Neural cell (in vitro differentiated cells): ENCODE data around the gene ARID3C. TPM values are rescaled to one million over a fixed set of nuclear protein-coding genes. Genes with fewer than 3 reads are reported as not detected.
A peak's percentile ranks its signal among the peaks of the same experiment; 100 is the strongest.

Source experiments
- H2AFZ ChIP-seq: fragments of 200-600, 300-800 bp; sonication (generic), shearing (Covaris generic); 2 replicates; pipeline ENCODE4 v1.6.0; 2014; ENCODE audit warnings: low read depth, mild to moderate bottlenecking, antibody characterized with exemption, low read length, moderate library complexity
- H3F3A ChIP-seq: fragments of 200-600 bp; shearing (Covaris generic); 2 replicates; pipeline ENCODE4 v1.6.1; 2016; ENCODE audit warnings: mild to moderate bottlenecking, moderate library complexity, mixed read lengths, antibody characterized with exemption, low read length; ENCODE audit not compliant: insufficient read depth, poor library complexity, severe bottlenecking
- H3K27ac ChIP-seq: fragments of 200-600, 300-800 bp; sonication (generic), shearing (Covaris generic); 2 replicates; pipeline ENCODE4 v1.5.1; 2014; ENCODE audit warnings: mild to moderate bottlenecking, low read length, moderate library complexity
- H3K27me3 ChIP-seq: fragments of 300-800, 200-600 bp; sonication (generic), shearing (Covaris generic); 2 replicates; pipeline ENCODE4 v1.6.0; 2014; ENCODE audit warnings: mild to moderate bottlenecking, low read depth, low read length, moderate library complexity; ENCODE audit not compliant: insufficient read depth
- H3K36me3 ChIP-seq: fragments of 300-800, 200-600 bp; sonication (generic), shearing (Covaris generic); 2 replicates; pipeline ENCODE4 v1.5.1; 2014; ENCODE audit warnings: mild to moderate bottlenecking, antibody characterized with exemption, low read length, moderate library complexity; ENCODE audit not compliant: insufficient read depth
- H3K4me2 ChIP-seq: fragments of 300-800, 200-600 bp; sonication (generic), shearing (Covaris generic); 2 replicates; pipeline ENCODE4 v1.6.0; 2014; ENCODE audit warnings: mild to moderate bottlenecking, low read length
- H3K4me3 ChIP-seq: fragments of 300-800, 200-600 bp; sonication (generic), shearing (Covaris generic); 2 replicates; pipeline ENCODE4 v1.5.1; 2014; ENCODE audit warnings: mild to moderate bottlenecking, low read length, moderate library complexity
- H3K79me2 ChIP-seq: fragments of 200-600 bp; shearing (Covaris generic); replicated peaks from 2 replicates; pipeline ENCODE4 v1.6.0; 2014; ENCODE audit warnings: mild to moderate bottlenecking, low read length, moderate library complexity; ENCODE audit not compliant: insufficient read depth
- H3K9ac ChIP-seq: fragments of 300-800, 200-600 bp; sonication (generic), shearing (Covaris generic); 2 replicates; pipeline ENCODE4 v1.6.1; 2016; ENCODE audit warnings: mild to moderate bottlenecking, low read length, mixed read lengths
- H3K9me2 ChIP-seq: fragments of 200-600 bp; shearing (Covaris generic); 2 replicates; pipeline ENCODE4 v1.6.1; 2016; ENCODE audit warnings: mild to moderate bottlenecking, low read length, mixed read lengths; ENCODE audit not compliant: insufficient read depth
- H3K9me3 ChIP-seq: fragments of 200-600, 300-800 bp; sonication (generic), shearing (Covaris generic); 2 replicates; pipeline ENCODE4 v1.6.1; 2016; ENCODE audit warnings: mild to moderate bottlenecking, mixed run types, low read length, moderate library complexity, mixed read lengths
- H4K20me1 ChIP-seq: fragments of 200-600 bp; shearing (Covaris generic); 2 replicates; pipeline ENCODE4 v1.6.1; 2016; ENCODE audit warnings: mild to moderate bottlenecking, mixed run types; ENCODE audit not compliant: insufficient read depth
- EP300 ChIP-seq: fragments of 450-650 bp; conservative IDR thresholded peaks from 2 replicates; pipeline ENCODE4 v1.6.1; 2014; ENCODE audit warnings: antibody characterized with exemption, mild to moderate bottlenecking, moderate library complexity; ENCODE audit not compliant: poor library complexity, severe bottlenecking
- EZH2 ChIP-seq: fragments of 200-600, 300-800 bp; shearing (Covaris generic), sonication (generic); IDR thresholded peaks from 2 replicates; pipeline ENCODE4 v1.6.1; 2014; ENCODE audit warnings: antibody characterized with exemption, low read length, borderline replicate concordance, mild to moderate bottlenecking; ENCODE audit not compliant: insufficient read depth, poor library complexity, severe bottlenecking
- MXI1 ChIP-seq: fragments of 450-650 bp; conservative IDR thresholded peaks from 2 replicates; pipeline ENCODE4 v1.6.1; 2014; ENCODE audit warnings: antibody characterized with exemption, mild to moderate bottlenecking; ENCODE audit not compliant: poor library complexity, severe bottlenecking
- POLR2AphosphoS5 ChIP-seq: IDR thresholded peaks from 2 replicates; pipeline ENCODE4 v1.6.1; 2012
- RAD21 ChIP-seq: fragments of 450-650 bp; conservative IDR thresholded peaks from 2 replicates; pipeline ENCODE4 v1.6.1; 2014; ENCODE audit warnings: antibody characterized with exemption, mild to moderate bottlenecking, moderate library complexity
- SMC3 ChIP-seq: fragments of 450-650 bp; conservative IDR thresholded peaks from 2 replicates; pipeline ENCODE4 v1.6.1; 2014; ENCODE audit warnings: antibody characterized with exemption, mild to moderate bottlenecking, moderate library complexity; ENCODE audit not compliant: poor library complexity
- TAF1 ChIP-seq: IDR thresholded peaks from 2 replicates; pipeline ENCODE4 v1.6.1; 2012; ENCODE audit warnings: low read depth
- polyA plus RNA-seq: library from polyadenylated mRNA; depleted of rRNA; stranded (reverse); fragments of >200 nt; gene quantifications from 2 replicates; pipeline ENCODE4 v1.2.3, GENCODE V29; 2014
- TF ChIP-seq, protein P1 (sequence below): IDR thresholded peaks from 2 replicates; pipeline ENCODE4 v1.6.1; 2012; ENCODE audit warnings: borderline replicate concordance
- TF ChIP-seq, protein P2 (sequence below): fragments of 450-650 bp; IDR thresholded peaks from 2 replicates; pipeline ENCODE4 v1.5.1; 2014; ENCODE audit warnings: antibody characterized with exemption, mild to moderate bottlenecking, moderate library complexity; ENCODE audit not compliant: poor library complexity, severe bottlenecking

Gene ARID3C
- polyA plus RNA-seq, 1 donor from 2014 or later: 2.8 TPM

DNA sequence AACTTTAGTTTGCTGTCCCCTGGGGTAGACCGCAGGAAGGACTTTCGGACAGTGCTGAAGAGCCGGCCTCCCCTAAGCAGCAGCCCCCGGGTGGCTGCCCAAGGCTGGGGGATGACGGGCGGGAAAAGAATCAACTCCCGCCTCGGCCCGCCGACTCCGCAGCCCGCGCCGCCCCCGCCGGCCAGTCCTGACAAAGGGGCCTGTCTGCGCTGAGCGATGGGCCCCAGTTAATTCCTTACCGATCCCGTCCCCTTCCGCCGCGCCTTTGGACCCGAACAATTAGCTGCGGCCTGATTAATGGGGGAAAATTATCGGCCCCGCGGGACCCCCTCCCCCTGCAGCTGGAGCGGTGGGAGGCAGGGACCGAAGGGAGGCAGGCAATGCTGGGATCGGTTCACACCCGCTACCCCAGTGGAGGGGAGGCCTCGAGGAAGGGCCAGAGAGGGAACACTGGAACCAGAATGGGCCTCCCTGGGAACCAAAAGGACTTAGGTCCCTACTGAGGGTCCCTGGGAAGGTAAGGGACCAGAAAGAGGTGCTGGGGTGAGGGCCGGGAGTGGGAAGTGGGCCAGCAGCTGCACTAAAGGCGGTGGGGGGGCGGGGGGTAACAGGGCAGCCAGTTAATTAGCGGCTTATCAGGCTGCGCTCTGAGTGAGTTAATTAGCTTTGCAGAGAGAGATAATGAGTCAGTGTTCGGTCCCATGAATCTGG lies 4.2 kb downstream of the ARID3C start:
- H3K9me2 ChIP-seq: no peaks in the 10 kb centered on the region
- no peak overlapping the region for H3K27ac ChIP-seq
- H3K27me3 ChIP-seq: peaks cover 21% of the 10 kb centered on the region
- TF ChIP-seq, protein P1, sequence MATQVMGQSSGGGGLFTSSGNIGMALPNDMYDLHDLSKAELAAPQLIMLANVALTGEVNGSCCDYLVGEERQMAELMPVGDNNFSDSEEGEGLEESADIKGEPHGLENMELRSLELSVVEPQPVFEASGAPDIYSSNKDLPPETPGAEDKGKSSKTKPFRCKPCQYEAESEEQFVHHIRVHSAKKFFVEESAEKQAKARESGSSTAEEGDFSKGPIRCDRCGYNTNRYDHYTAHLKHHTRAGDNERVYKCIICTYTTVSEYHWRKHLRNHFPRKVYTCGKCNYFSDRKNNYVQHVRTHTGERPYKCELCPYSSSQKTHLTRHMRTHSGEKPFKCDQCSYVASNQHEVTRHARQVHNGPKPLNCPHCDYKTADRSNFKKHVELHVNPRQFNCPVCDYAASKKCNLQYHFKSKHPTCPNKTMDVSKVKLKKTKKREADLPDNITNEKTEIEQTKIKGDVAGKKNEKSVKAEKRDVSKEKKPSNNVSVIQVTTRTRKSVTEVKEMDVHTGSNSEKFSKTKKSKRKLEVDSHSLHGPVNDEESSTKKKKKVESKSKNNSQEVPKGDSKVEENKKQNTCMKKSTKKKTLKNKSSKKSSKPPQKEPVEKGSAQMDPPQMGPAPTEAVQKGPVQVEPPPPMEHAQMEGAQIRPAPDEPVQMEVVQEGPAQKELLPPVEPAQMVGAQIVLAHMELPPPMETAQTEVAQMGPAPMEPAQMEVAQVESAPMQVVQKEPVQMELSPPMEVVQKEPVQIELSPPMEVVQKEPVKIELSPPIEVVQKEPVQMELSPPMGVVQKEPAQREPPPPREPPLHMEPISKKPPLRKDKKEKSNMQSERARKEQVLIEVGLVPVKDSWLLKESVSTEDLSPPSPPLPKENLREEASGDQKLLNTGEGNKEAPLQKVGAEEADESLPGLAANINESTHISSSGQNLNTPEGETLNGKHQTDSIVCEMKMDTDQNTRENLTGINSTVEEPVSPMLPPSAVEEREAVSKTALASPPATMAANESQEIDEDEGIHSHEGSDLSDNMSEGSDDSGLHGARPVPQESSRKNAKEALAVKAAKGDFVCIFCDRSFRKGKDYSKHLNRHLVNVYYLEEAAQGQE: no peak
- TF ChIP-seq POLR2AphosphoS5 (no peak), SMC3 (no peak), TAF1 (no peak), MXI1 (no peak), EZH2 (no peak), RAD21 (no peak), EP300 (no peak)
- TF ChIP-seq, protein P2, sequence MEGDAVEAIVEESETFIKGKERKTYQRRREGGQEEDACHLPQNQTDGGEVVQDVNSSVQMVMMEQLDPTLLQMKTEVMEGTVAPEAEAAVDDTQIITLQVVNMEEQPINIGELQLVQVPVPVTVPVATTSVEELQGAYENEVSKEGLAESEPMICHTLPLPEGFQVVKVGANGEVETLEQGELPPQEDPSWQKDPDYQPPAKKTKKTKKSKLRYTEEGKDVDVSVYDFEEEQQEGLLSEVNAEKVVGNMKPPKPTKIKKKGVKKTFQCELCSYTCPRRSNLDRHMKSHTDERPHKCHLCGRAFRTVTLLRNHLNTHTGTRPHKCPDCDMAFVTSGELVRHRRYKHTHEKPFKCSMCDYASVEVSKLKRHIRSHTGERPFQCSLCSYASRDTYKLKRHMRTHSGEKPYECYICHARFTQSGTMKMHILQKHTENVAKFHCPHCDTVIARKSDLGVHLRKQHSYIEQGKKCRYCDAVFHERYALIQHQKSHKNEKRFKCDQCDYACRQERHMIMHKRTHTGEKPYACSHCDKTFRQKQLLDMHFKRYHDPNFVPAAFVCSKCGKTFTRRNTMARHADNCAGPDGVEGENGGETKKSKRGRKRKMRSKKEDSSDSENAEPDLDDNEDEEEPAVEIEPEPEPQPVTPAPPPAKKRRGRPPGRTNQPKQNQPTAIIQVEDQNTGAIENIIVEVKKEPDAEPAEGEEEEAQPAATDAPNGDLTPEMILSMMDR: no peak
- no peaks in the 10 kb centered on the region for H3K9me3 ChIP-seq
- H3K79me2 ChIP-seq: peaks cover 6% of the 10 kb centered on the region
- no peaks in the 10 kb centered on the region for H4K20me1 ChIP-seq
- H3F3A ChIP-seq: peaks cover 3% of the 10 kb centered on the region
- H3K4me3 ChIP-seq: no peak overlapping the region
- H3K36me3 ChIP-seq: no peaks in the 10 kb centered on the region
- peak overlapping the region; percentile 33 for H3K9ac ChIP-seq
- H3K4me2 ChIP-seq: no peak overlapping the region
- H2AFZ ChIP-seq: no peak overlapping the region

DNA sequence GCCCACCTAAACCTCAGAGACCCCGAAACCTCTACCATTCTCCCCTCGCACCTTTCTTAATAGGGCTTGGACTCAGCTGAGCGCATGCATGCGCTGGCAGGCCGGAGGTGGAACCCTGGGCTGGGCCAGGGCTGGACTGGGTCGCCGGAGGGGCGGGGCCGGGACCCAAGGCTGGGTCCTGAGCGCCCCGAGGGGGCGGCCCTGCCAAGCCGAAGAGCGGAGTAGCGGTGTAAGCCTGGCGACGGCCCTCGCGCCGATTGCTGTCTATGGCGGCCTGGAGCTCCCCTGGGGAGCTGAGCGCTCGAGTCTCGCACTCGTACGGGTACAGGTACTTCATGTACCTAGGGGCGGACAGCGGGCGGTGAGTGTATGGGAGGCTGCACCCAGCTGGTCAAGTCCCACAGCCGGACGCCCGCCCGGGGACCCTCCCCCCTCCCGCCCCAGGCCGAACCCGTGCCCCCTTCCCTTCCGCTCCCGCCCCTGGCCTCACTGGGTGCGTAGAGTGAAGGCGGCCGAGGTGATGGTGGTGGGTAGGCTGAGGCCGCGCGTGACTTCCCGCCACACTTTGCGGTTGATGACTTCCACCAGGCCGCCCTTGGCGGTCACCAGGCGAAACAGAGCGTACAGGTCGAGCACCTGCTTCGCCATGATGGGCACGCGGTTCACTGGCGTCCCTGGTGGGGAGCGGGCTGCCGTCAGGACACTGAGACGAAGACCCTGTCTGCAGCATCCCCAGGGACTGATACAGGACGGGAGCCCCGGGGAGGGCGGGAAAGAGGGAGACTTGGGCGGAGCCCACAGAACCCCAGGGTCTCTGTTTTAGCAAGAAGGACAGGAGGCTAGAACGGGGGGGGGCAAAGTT lies 5.3 kb downstream of the ARID3C start:
- Histone ChIP-seq H3K9ac (no peak overlapping the region), H2AFZ (no peak overlapping the region), H3K9me2 (no peaks in the 10 kb centered on the region), H3F3A (peaks cover 3% of the 10 kb centered on the region), H4K20me1 (no peaks in the 10 kb centered on the region), H3K4me2 (no peak overlapping the region), H3K27ac (no peak overlapping the region), H3K79me2 (peaks cover 14% of the 10 kb centered on the region), H3K36me3 (no peaks in the 10 kb centered on the region), H3K9me3 (no peaks in the 10 kb centered on the region), H3K27me3 (peaks cover 13% of the 10 kb centered on the region), H3K4me3 (no peak overlapping the region)
- TF ChIP-seq EP300 (no peak), SMC3 (no peak), RAD21 (no peak)
